Measurements from ENCODE around the gene ATP1B2.

GRCh38 chr17:7613769-7614424, 36.8 kb upstream of the ATP1B2 start:
- TF ChIP-seq EZH2phosphoT487 (IDR thresholded peaks at IDR 0.05; ENCODE audit: insufficient read depth, low read depth), result no peak
- TF ChIP-seq EZH2 (IDR thresholded peaks at IDR 0.05; ENCODE audit: insufficient read depth, poor library complexity, severe bottlenecking), result no peak

Data from GM23248 (cell line).